K562 (cell line): ENCODE results near the gene DMD. TPM values are rescaled to one million over a fixed set of nuclear protein-coding genes. Genes with fewer than 3 reads are reported as not detected.

ENCODE experiments used
- ATAC-seq: fragments of 200-7000 bp; cut with Tn5 transposase; 3 replicates; pipeline ENCODE4 v1.9.1; 2020; ENCODE audit warnings: moderate library complexity
- BruUV-seq: library from RNA; stranded (reverse); fragments of 400-500 nt; replicated peaks from 2 replicates; lab custom pipeline; 2021; lab: Mats Ljungman, UMichigan
- CTCF ChIA-PET: fragments of 300-600 bp; formaldehyde crosslinking; extraction: SDS; loops from one replicate; lab custom pipeline; 2021; ENCODE audit warnings: low intra/inter-chr PET ratio; lab: Yijun Ruan, JAX
- POLR2A ChIA-PET: fragments of 300-600, 350-650 bp; sonication (Branson Sonifier 250); formaldehyde crosslinking; extraction: SDS; loops from one replicate; lab custom pipeline; 2021; ENCODE audit warnings: antibody characterized with exemption, inconsistent platforms; lab: Yijun Ruan, JAX
- DNase-seq, 4 experiments: peaks; one replicate each; pipeline versions ENCODE4 v3.0.0 to v3.0.0-alpha.2; 2011 to 2018; ENCODE audit warnings: low spot score in 3 of 4, mixed read lengths in 3 of 4; ENCODE audit errors: extremely low read depth in 1 of 4
- FAIRE-seq: peaks from 2 replicates; lab custom pipeline; 2011; peaks lifted over from hg19 to GRCh38; lab: Jason Lieb, UNC
- H2AFZ ChIP-seq: 2 replicates; pipeline ENCODE4 v1.6.0; 2011; ENCODE audit warnings: low read depth, low read length, control low read depth, inconsistent platforms
- H3K27ac ChIP-seq: fragments of 200-600 bp; 3 replicates; pipeline ENCODE4 v1.8.0; 2011; ENCODE audit warnings: low read depth, mild to moderate bottlenecking, control low read depth, inconsistent platforms, low read length, moderate library complexity, mixed read lengths; ENCODE audit errors: extremely low read depth
- H3K27me3 ChIP-seq, 2 experiments: fragments of 300-600 bp in 1 of 2; 2 replicates in 1 of 2; 3 replicates in 1 of 2; pipeline versions ENCODE4 v1.6.0 to v1.8.0; 2011; ENCODE audit warnings: inconsistent platforms in 2 of 2, low read length in 2 of 2, mild to moderate bottlenecking in 1 of 2, mixed read lengths in 1 of 2, moderate library complexity in 1 of 2; ENCODE audit not compliant: control insufficient read depth in 2 of 2, insufficient read depth in 2 of 2
- H3K36me3 ChIP-seq: fragments of 300-600 bp; 3 replicates; pipeline ENCODE4 v1.8.0; 2011; ENCODE audit warnings: mild to moderate bottlenecking, low read length, inconsistent platforms; ENCODE audit not compliant: control insufficient read depth, insufficient read depth
- H3K4me1 ChIP-seq, 2 experiments: fragments of 200-600 bp in 1 of 2; replicated peaks in 1 of 2; 2 replicates in 1 of 2; 3 replicates in 1 of 2; pipeline versions ENCODE4 v1.5.1 to v1.8.0; 2011; ENCODE audit warnings: inconsistent platforms in 2 of 2, low read length in 2 of 2, mild to moderate bottlenecking in 1 of 2, mixed read lengths in 1 of 2, moderate library complexity in 1 of 2; ENCODE audit not compliant: control insufficient read depth in 2 of 2, insufficient read depth in 2 of 2
- H3K4me2 ChIP-seq: 2 replicates; pipeline ENCODE4 v1.6.1; 2011; ENCODE audit warnings: low read length, control low read depth, inconsistent platforms, mixed read lengths; ENCODE audit not compliant: insufficient read depth
- H3K4me3 ChIP-seq: fragments of 200-600 bp; sonication (generic), shearing (Covaris generic); 2 replicates; pipeline ENCODE4 v1.5.1; 2016; ENCODE audit warnings: control low read depth, inconsistent platforms
- H3K79me2 ChIP-seq: fragments of 200-600 bp; 3 replicates; pipeline ENCODE4 v1.8.0; 2011; ENCODE audit warnings: low read length, inconsistent platforms; ENCODE audit not compliant: control insufficient read depth, insufficient read depth
- H3K9ac ChIP-seq, 2 experiments: 2 replicates each; pipeline versions ENCODE4 v1.6.0 to v1.6.1; 2011; ENCODE audit warnings: low read depth in 2 of 2, low read length in 2 of 2, control low read depth in 1 of 2, inconsistent platforms in 1 of 2, mild to moderate bottlenecking in 1 of 2, mixed read lengths in 1 of 2; ENCODE audit not compliant: insufficient read depth in 1 of 2
- H3K9me1 ChIP-seq: one replicate; pipeline ENCODE4 v1.6.0; 2011; ENCODE audit warnings: inconsistent platforms, mild to moderate bottlenecking, low read length, moderate library complexity; ENCODE audit not compliant: control insufficient read depth, insufficient read depth
- H3K9me3 ChIP-seq: replicated peaks from 2 replicates; pipeline ENCODE4 v1.5.1; 2011; ENCODE audit warnings: low read depth, low read length, inconsistent platforms; ENCODE audit not compliant: control insufficient read depth, insufficient read depth
- H4K20me1 ChIP-seq: replicated peaks from 2 replicates; pipeline ENCODE4 v1.6.1; 2011; ENCODE audit warnings: low read length, inconsistent platforms, mixed read lengths; ENCODE audit not compliant: control insufficient read depth, insufficient read depth
- CBX3 ChIP-seq, 2 experiments: IDR thresholded peaks; 1 replicate in 1 of 2; 2 replicates in 1 of 2; pipeline ENCODE4 v1.6.1; 2012; ENCODE audit warnings: inconsistent platforms in 2 of 2, low read length in 2 of 2, borderline replicate concordance in 1 of 2, control low read depth in 1 of 2
- FUS ChIP-seq: fragments of 200-400 bp; formaldehyde crosslinking; optimal IDR thresholded peaks from 2 replicates; pipeline ENCODE3; 2017; ENCODE audit warnings: low read depth, low read length
- KDM2B ChIP-seq: fragments of 250-450 bp; sonication (Bioruptor Pico); IDR thresholded peaks from 2 replicates; pipeline ENCODE4 v1.8.0; 2021; ENCODE audit warnings: mild to moderate bottlenecking, moderate library complexity
- MEF2D ChIP-seq: conservative IDR thresholded peaks from 2 replicates; pipeline ENCODE4 v1.6.1; 2016; ENCODE audit warnings: low read depth, missing genetic modification characterization, missing compliant biosample characterization
- POLR3A ChIP-seq: IDR thresholded peaks from 2 replicates; pipeline ENCODE4 v1.6.1; 2011; ENCODE audit warnings: borderline replicate concordance, mild to moderate bottlenecking, moderate library complexity; ENCODE audit not compliant: insufficient read length, insufficient read depth; ENCODE audit errors: extremely low read depth
- SRSF7 ChIP-seq: fragments of 200-400 bp; formaldehyde crosslinking; optimal IDR thresholded peaks from 2 replicates; pipeline ENCODE3; 2017; ENCODE audit warnings: mild to moderate bottlenecking, low read depth, low read length
- TAF15 ChIP-seq: fragments of 200-400 bp; formaldehyde crosslinking; IDR thresholded peaks from 2 replicates; pipeline ENCODE4 v1.6.1; 2017; ENCODE audit warnings: mild to moderate bottlenecking, low read depth, low read length, moderate library complexity
- TEAD1 ChIP-seq, 2 experiments: fragments of 450-650 bp in 1 of 2; sonication (generic) in 1 of 2; formaldehyde crosslinking; IDR thresholded peaks; 2 replicates each; pipeline versions ENCODE4 v1.4.0 to v1.8.0; 2020 to 2022; ENCODE audit warnings: mild to moderate bottlenecking in 2 of 2, missing genetic modification reagents in 1 of 2
- WGBS: fragments of 100-300 bp; shearing (Covaris generic); methylation state at CpG from one replicate; pipeline ENCODE4 v1.1.6; 2016; ENCODE audit warnings: low coverage, mixed read lengths; ENCODE audit not compliant: insufficient coverage; ENCODE audit errors: missing lambda C conversion rate; 5-methylcytosine and 5-hydroxymethylcytosine counted together
- in situ Hi-C: fragments of 300-500 bp; cut with MboI; formaldehyde crosslinking; loops from 4 replicates; pipeline ENCODE4 v1.15.0; 2018; ENCODE audit warnings: inconsistent platforms, mixed read lengths
- intact Hi-C: fragments of 100-400 bp; cut with micrococcal nuclease; formaldehyde crosslinking; loops from 2 replicates; pipeline ENCODE4 v1.14.2; 2022
- polyA plus RNA-seq, 8 experiments: library from polyadenylated mRNA; depleted of rRNA in 4 of 8; stranded (reverse) in 5 of 8; unstranded in 3 of 8; fragments of >200 nt; fragmentation: Nextera tagmentation in 2 of 8; fragmentation: Illumina TruSeq in 1 of 8; extraction: Ambion mirVana in 2 of 8; extraction: Trizol in 1 of 8; gene quantifications; 2 replicates each; pipeline versions ENCODE4 v1.2.1 to v1.2.3, GENCODE V29; 2011 to 2014; ENCODE audit warnings: inconsistent platforms in 1 of 8, missing spikeins in 1 of 8
- total RNA-seq, 7 experiments: library from RNA; depleted of rRNA in 6 of 7; stranded (reverse); fragments of >200 nt in 6 of 7; fragmentation: Illumina TruSeq in 2 of 7; extraction: Trizol in 2 of 7; gene quantifications; 2 replicates each; pipeline versions ENCODE4 v1.2.1 to v1.2.3, GENCODE V29; 2011 to 2021; ENCODE audit warnings: low replicate concordance in 1 of 7
- TF ChIP-seq, protein P1 (sequence below): fragments of 450-650 bp; formaldehyde crosslinking; IDR thresholded peaks from 2 replicates; pipeline ENCODE4 v1.4.0; 2022; ENCODE audit warnings: missing genetic modification characterization

Gene DMD
- total and polyA plus RNA-seq, 9 of the 15 experiments (the other 6 are each of a cell fraction or from before 2014, with no cell fraction given) = 3.8 to 20.4 (median 11.4) TPM

GRCh38 chrX:31807165-31807564 lies 1404.2 kb downstream of the DMD start:
- Histone ChIP-seq H3K9me1 (no peaks in the 10 kb centered on the region), H4K20me1 (no peaks in the 10 kb centered on the region), H3K79me2 (no peaks in the 10 kb centered on the region), H3K9me3 (no peaks in the 10 kb centered on the region), H2AFZ (no peak overlapping the region), H3K9ac (no peak overlapping the region), H3K36me3 (peaks cover 2% of the 10 kb centered on the region; the same call in 1 of the 3 replicates), H3K4me3 (no peak overlapping the region), H3K27ac (no peak overlapping the region), H3K27me3 (no peaks in the 10 kb centered on the region), H3K4me1 (no peaks in the 10 kb centered on the region), H3K4me2 (no peak overlapping the region)
- intact Hi-C loops = no loop called here
- ATAC-seq = no peak
- in situ Hi-C loops = no loop called here
- no TSS peak for BruUV-seq
- 71% methylated on average over 2 of the region's 2 CpGs for WGBS
- no peak for FAIRE-seq
- no peak for DNase-seq
- TF ChIP-seq FUS (no peak), TEAD1 (CRISPR knock-in tag; IDR thresholded peaks at IDR 0.05) (no peak), KDM2B (no peak), CBX3 (IDR thresholded peaks at IDR 0.05; ENCODE audit: borderline replicate concordance in 1 of 2, low read length in 2 of 2) (no peak), MEF2D (no peak), SRSF7 (no peak), POLR3A (no peak), TAF15 (no peak)
- TF ChIP-seq, protein P1, sequence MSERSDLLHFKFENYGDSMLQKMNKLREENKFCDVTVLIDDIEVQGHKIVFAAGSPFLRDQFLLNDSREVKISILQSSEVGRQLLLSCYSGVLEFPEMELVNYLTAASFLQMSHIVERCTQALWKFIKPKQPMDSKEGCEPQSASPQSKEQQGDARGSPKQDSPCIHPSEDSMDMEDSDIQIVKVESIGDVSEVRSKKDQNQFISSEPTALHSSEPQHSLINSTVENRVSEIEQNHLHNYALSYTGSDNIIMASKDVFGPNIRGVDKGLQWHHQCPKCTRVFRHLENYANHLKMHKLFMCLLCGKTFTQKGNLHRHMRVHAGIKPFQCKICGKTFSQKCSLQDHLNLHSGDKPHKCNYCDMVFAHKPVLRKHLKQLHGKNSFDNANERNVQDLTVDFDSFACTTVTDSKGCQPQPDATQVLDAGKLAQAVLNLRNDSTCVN (CRISPR knock-in tag) = no peak
- ChIA-PET CTCF (no interaction called here), POLR2A (no interaction called here)
